HepG2 (cell line): ENCODE results near the gene RAPGEF6. TPM values are rescaled to one million over a fixed set of nuclear protein-coding genes. Genes with fewer than 3 reads are reported as not detected.

Source experiments
- ARNTL ChIP-seq: sonication (generic); formaldehyde crosslinking; IDR thresholded peaks from 2 replicates; pipeline ENCODE4 v1.4.0; 2020; ENCODE audit warnings: mild to moderate bottlenecking, missing genetic modification reagents
- ATF7 ChIP-seq, 2 experiments: fragments of 450-650 bp in 1 of 2; sonication (generic) in 1 of 2; formaldehyde crosslinking in 1 of 2; IDR thresholded peaks; 2 replicates each; pipeline versions ENCODE4 v1.4.0 to v1.6.1; 2016 to 2020; ENCODE audit warnings: antibody characterized with exemption in 1 of 2, mild to moderate bottlenecking in 1 of 2, missing genetic modification reagents in 1 of 2
- CBFB ChIP-seq: sonication (generic); formaldehyde crosslinking; IDR thresholded peaks from 2 replicates; pipeline ENCODE4 v1.4.0; 2020; ENCODE audit warnings: missing genetic modification reagents
- DNMT3B ChIP-seq: conservative IDR thresholded peaks from 2 replicates; pipeline ENCODE4 v1.6.1; 2016; ENCODE audit warnings: missing biosample characterization, control low read depth
- HMGXB4 ChIP-seq, 2 experiments: sonication (generic) in 1 of 2; formaldehyde crosslinking in 1 of 2; IDR thresholded peaks; 2 replicates each; pipeline versions ENCODE4 v1.4.0 to v1.6.1; 2018 to 2020; ENCODE audit warnings: missing genetic modification reagents in 2 of 2, borderline replicate concordance in 1 of 2, low read depth in 1 of 2, mild to moderate bottlenecking in 1 of 2, missing biosample characterization in 1 of 2
- MEIS2 ChIP-seq: sonication (generic); formaldehyde crosslinking; IDR thresholded peaks from 2 replicates; pipeline ENCODE4 v1.9.0; 2021; ENCODE audit warnings: mild to moderate bottlenecking, missing genetic modification reagents
- NKX3-1 ChIP-seq: sonication (generic); formaldehyde crosslinking; IDR thresholded peaks from 2 replicates; pipeline ENCODE4 v1.5.0; 2020; ENCODE audit warnings: missing genetic modification reagents
- SP1 ChIP-seq, 2 experiments: fragments of 450-650 bp in 1 of 2; sonication (generic) in 1 of 2; formaldehyde crosslinking in 1 of 2; IDR thresholded peaks; 2 replicates each; pipeline versions ENCODE4 v1.4.0 to v1.6.1; 2016 to 2020; ENCODE audit warnings: missing genetic modification reagents in 1 of 2
- TBL1XR1 ChIP-seq: fragments of 150-350 bp; IDR thresholded peaks from 2 replicates; pipeline ENCODE4 v1.6.1; 2014; ENCODE audit warnings: borderline replicate concordance, low read length; ENCODE audit not compliant: partially characterized antibody
- U2AF1 ChIP-seq: fragments of 200-400 bp; formaldehyde crosslinking; optimal IDR thresholded peaks from 2 replicates; pipeline ENCODE3; 2017; ENCODE audit warnings: mild to moderate bottlenecking, low read depth, low read length
- ZNF124 ChIP-seq: sonication (generic); formaldehyde crosslinking; IDR thresholded peaks from 2 replicates; pipeline ENCODE4 v1.4.0; 2020; ENCODE audit warnings: missing genetic modification reagents
- ZNF20 ChIP-seq: sonication (generic); formaldehyde crosslinking; IDR thresholded peaks from 2 replicates; pipeline ENCODE4 v1.4.0; 2020; ENCODE audit warnings: mild to moderate bottlenecking, moderate library complexity, missing genetic modification reagents
- ZNF317 ChIP-seq: sonication (generic); formaldehyde crosslinking; IDR thresholded peaks from 2 replicates; pipeline ENCODE4 v1.5.0; 2020; ENCODE audit warnings: mild to moderate bottlenecking, missing genetic modification reagents
- ZNF383 ChIP-seq: sonication (generic); formaldehyde crosslinking; IDR thresholded peaks from 2 replicates; pipeline ENCODE4 v1.4.0; 2020; ENCODE audit warnings: missing genetic modification reagents, mild to moderate bottlenecking, borderline replicate concordance
- ZNF737 ChIP-seq: sonication (generic); formaldehyde crosslinking; IDR thresholded peaks from 2 replicates; pipeline ENCODE4 v1.5.0; 2020; ENCODE audit warnings: missing genetic modification reagents, mild to moderate bottlenecking, borderline replicate concordance
- polyA plus RNA-seq, 8 experiments: library from polyadenylated mRNA; depleted of rRNA in 3 of 8; stranded (reverse) in 7 of 8; unstranded in 1 of 8; fragments of >200 nt; fragmentation: Illumina TruSeq in 4 of 8; extraction: Trizol in 4 of 8; gene quantifications; 2 replicates each; pipeline versions ENCODE4 v1.2.1 to v1.2.3, GENCODE V29; 2011 to 2016; ENCODE audit warnings: low read depth in 4 of 8, missing spikeins in 1 of 8, mixed read lengths in 1 of 8; ENCODE audit not compliant: insufficient read depth in 1 of 8
- total RNA-seq, 5 experiments: library from RNA; depleted of rRNA; stranded (reverse); fragments of >200 nt; fragmentation: Illumina TruSeq; extraction: Trizol; gene quantifications; 2 replicates each; pipeline ENCODE4 v1.2.3, GENCODE V29; 2016; ENCODE audit warnings: low read depth in 1 of 5
- TF ChIP-seq, protein P1 (sequence below), 2 experiments: IDR thresholded peaks; 2 replicates each; pipeline ENCODE4 v1.6.1; 2011 to 2012; ENCODE audit warnings: low read length in 2 of 2, borderline replicate concordance in 1 of 2, low read depth in 1 of 2, mild to moderate bottlenecking in 1 of 2, moderate library complexity in 1 of 2

The RAPGEF6 gene
- total and polyA plus RNA-seq, 2 of the 13 experiments (the other 11 are each of a cell fraction or from before 2014, with no cell fraction given), result 7.7 to 24.6 TPM

DNA sequence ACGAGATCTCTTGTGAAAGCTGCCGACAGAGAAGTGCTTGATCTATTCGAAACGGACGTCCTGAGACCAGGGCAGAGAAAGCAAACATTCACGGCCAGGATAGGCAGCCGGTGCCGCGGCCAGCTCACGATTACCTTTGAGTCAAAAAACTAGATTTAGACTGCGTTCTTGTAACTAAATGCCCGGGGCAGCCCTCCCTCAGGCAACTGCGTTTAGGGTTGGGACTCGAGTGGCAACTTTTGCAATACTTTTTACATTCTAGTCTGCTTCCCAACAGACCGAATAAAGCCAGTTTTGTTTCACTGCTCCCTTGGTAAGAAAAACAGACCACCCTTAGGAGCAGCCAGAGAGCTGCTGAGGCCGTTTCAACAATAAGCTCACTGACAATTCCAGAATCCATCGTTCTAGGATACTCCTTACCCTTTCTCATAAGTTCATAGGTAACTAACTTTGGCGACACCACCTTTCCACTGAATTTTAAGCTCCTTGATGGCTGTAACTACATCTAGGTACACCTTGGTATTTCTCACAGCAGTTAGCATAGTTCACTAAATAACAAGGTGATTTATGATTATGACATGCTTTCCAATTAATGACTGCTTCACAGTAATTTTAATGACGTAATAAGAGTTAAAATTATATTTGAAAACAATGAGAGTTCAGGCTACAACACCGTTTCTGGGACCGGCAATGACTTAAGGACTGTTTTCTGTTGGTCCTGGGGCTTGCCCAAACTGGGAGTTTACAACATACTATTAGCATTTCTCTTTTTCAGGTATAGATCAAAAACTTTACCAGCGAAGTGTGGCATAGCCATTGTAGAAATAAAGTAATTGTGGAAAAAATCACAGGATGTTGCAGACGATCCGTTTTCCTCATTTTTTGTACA lies 899 bp upstream of the RAPGEF6 start (continued):
- TF ChIP-seq, protein P1, sequence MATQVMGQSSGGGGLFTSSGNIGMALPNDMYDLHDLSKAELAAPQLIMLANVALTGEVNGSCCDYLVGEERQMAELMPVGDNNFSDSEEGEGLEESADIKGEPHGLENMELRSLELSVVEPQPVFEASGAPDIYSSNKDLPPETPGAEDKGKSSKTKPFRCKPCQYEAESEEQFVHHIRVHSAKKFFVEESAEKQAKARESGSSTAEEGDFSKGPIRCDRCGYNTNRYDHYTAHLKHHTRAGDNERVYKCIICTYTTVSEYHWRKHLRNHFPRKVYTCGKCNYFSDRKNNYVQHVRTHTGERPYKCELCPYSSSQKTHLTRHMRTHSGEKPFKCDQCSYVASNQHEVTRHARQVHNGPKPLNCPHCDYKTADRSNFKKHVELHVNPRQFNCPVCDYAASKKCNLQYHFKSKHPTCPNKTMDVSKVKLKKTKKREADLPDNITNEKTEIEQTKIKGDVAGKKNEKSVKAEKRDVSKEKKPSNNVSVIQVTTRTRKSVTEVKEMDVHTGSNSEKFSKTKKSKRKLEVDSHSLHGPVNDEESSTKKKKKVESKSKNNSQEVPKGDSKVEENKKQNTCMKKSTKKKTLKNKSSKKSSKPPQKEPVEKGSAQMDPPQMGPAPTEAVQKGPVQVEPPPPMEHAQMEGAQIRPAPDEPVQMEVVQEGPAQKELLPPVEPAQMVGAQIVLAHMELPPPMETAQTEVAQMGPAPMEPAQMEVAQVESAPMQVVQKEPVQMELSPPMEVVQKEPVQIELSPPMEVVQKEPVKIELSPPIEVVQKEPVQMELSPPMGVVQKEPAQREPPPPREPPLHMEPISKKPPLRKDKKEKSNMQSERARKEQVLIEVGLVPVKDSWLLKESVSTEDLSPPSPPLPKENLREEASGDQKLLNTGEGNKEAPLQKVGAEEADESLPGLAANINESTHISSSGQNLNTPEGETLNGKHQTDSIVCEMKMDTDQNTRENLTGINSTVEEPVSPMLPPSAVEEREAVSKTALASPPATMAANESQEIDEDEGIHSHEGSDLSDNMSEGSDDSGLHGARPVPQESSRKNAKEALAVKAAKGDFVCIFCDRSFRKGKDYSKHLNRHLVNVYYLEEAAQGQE (IDR thresholded peaks at IDR 0.05; ENCODE audit: borderline replicate concordance in 1 of 2, low read depth in 1 of 2, low read length in 2 of 2), result peak in 1 of 2 experiments; percentile 57; a peak in 1 of 4 replicates
- TF ChIP-seq SP1 (IDR thresholded peaks at IDR 0.05) (no peak), SP1 (CRISPR knock-in tag; IDR thresholded peaks at IDR 0.05) (no peak), DNMT3B (no peak), ZNF737 (0 out of 2 replicates have a peak, but pooled peaks have one; percentile 36), ATF7 (IDR thresholded peaks at IDR 0.05) (peak; percentile 94), ATF7 (CRISPR knock-in tag; IDR thresholded peaks at IDR 0.05) (no peak), ZNF317 (peak; percentile 46; the same call in 1 of the 2 replicates), TBL1XR1 (peak; percentile 37), CBFB (CRISPR knock-in tag) (0 out of 2 replicates have a peak, but pooled peaks have one; percentile 2), MEIS2 (CRISPR knock-in tag) (no peak), ZNF124 (CRISPR knock-in tag) (0 out of 2 replicates have a peak, but pooled peaks have one; percentile 68), ZNF20 (CRISPR knock-in tag) (0 out of 2 replicates have a peak, but pooled peaks have one; percentile 61), ZNF383 (CRISPR knock-in tag) (peak; percentile 31; the same call in 1 of the 2 replicates), ARNTL (CRISPR knock-in tag) (peak; percentile 37; the same call in 1 of the 2 replicates), HMGXB4 (CRISPR knock-in tag; IDR thresholded peaks at IDR 0.05; ENCODE audit: borderline replicate concordance in 1 of 2, low read depth in 1 of 2) (0 out of 4 replicates have a peak, but pooled peaks of 1 of the 2 experiments have one; percentile 4), NKX3-1 (CRISPR knock-in tag) (0 out of 2 replicates have a peak, but pooled peaks have one; percentile 19), U2AF1 (no peak)
